HG03571 (cell line): ENCODE data around the gene DEUP1.
"Not testable (repeated sequence)": the region's sequence is repeated elsewhere in the genome, so short reads cannot be mapped to it uniquely, and the experiment has no call there.

ENCODE experiments used
- ATAC-seq: cut with Tn5 transposase; IDR thresholded peaks from one replicate; pipeline ENCODE4 v1.9.1; 2021; ENCODE audit not compliant: unreplicated experiment

DEUP1 gene

GRCh38 chr11:93330446-93330984 is at the start of gene DEUP1:
Gene DEUP1, plus strand, starts transcription at chr11:93330742. Its CDS starts 1,518 bp downstream, at chr11:93332260.
- ATAC-seq, result no peak

GRCh38 chr11:93285430-93285829 is 45.1 kb upstream of the DEUP1 start:
- no peak for ATAC-seq

GRCh38 chr11:93287434-93287833 is 43.1 kb upstream of the DEUP1 start:
- no peak for ATAC-seq

- ATAC-seq, result peak; percentile 59
Observed at GRCh38 chr11:93288079-93288478, 42.5 kb upstream of the DEUP1 start.

GRCh38 chr11:93288767-93289166 is 41.8 kb upstream of the DEUP1 start:
- ATAC-seq, result no peak

GRCh38 chr11:93289782-93290463 is 40.6 kb upstream of the DEUP1 start:
- ATAC-seq, result no peak

GRCh38 chr11:93291110-93291509 is 39.4 kb upstream of the DEUP1 start:
- ATAC-seq, result no peak

GRCh38 chr11:93291898-93292297 is 38.6 kb upstream of the DEUP1 start:
- ATAC-seq, result no peak

- no peak for ATAC-seq
Observed at GRCh38 chr11:93295921-93296575, 34.5 kb upstream of the DEUP1 start.

GRCh38 chr11:93303689-93304088 is 26.9 kb upstream of the DEUP1 start:
- no peak for ATAC-seq

GRCh38 chr11:93314399-93314798 is 16.1 kb upstream of the DEUP1 start:
- ATAC-seq, result not testable (repeated sequence)

GRCh38 chr11:93319224-93319839 is 11.2 kb upstream of the DEUP1 start:
- no peak for ATAC-seq

GRCh38 chr11:93320230-93320629 is 10.3 kb upstream of the DEUP1 start:
- no peak for ATAC-seq

GRCh38 chr11:93322207-93322606 is 8.3 kb upstream of the DEUP1 start:
- no peak for ATAC-seq

GRCh38 chr11:93323747-93324146 is 6.8 kb upstream of the DEUP1 start:
- no peak for ATAC-seq

GRCh38 chr11:93324500-93324899 is 6.0 kb upstream of the DEUP1 start:
- no peak for ATAC-seq

GRCh38 chr11:93326681-93327080 is 3.9 kb upstream of the DEUP1 start:
- ATAC-seq, result no peak

- no peak for ATAC-seq
Observed at GRCh38 chr11:93329936-93330445, 551 bp upstream of the DEUP1 start.

- ATAC-seq, result no peak
Observed at GRCh38 chr11:93340223-93340622, 9.7 kb downstream of the DEUP1 start.

GRCh38 chr11:93344855-93345333 is 14.4 kb downstream of the DEUP1 start:
- ATAC-seq, result no peak

- ATAC-seq, result no peak
Observed at GRCh38 chr11:93348930-93349329, 18.4 kb downstream of the DEUP1 start.

GRCh38 chr11:93350835-93351234 is 20.3 kb downstream of the DEUP1 start:
- no peak for ATAC-seq
